Kidney epithelial cell (primary cell): ENCODE measurements around the gene SAMD1. TPM values are rescaled to one million over a fixed set of nuclear protein-coding genes. Genes with fewer than 3 reads are reported as not detected.
"Not testable (repeated sequence)": the region's sequence is repeated elsewhere in the genome, so short reads cannot be mapped to it uniquely, and the experiment has no call there.

ENCODE experiments used
- DNase-seq: peaks from one replicate; pipeline ENCODE4 v3.0.0-alpha.2; 2010; ENCODE audit warnings: low read depth
- H3K27me3 ChIP-seq: 2 replicates; pipeline ENCODE4 v1.6.0; 2011; ENCODE audit warnings: low read length; ENCODE audit not compliant: control insufficient read depth, insufficient read depth
- H3K36me3 ChIP-seq: 2 replicates; pipeline ENCODE4 v1.5.1; 2011; ENCODE audit warnings: low read length; ENCODE audit not compliant: control insufficient read depth, insufficient read depth
- H3K4me3 ChIP-seq: 2 replicates; pipeline ENCODE4 v1.5.1; 2011; ENCODE audit warnings: low read depth, mild to moderate bottlenecking, control low read depth, low read length
- CTCF ChIP-seq: IDR thresholded peaks from 2 replicates; pipeline ENCODE4 v1.5.1; 2011; ENCODE audit warnings: mild to moderate bottlenecking, moderate library complexity, low read length, control low read depth, inconsistent platforms; ENCODE audit not compliant: insufficient read depth, poor library complexity, severe bottlenecking
- total RNA-seq: library from RNA; depleted of rRNA; stranded (reverse); fragments of >200 nt; gene quantifications from 2 replicates; pipeline ENCODE4 v1.2.3, GENCODE V29; 2015

Gene SAMD1
- total RNA-seq, 1 donor from 2014 or later = 21.8 TPM

- peak; percentile 93 for TF ChIP-seq CTCF
- peaks cover 1% of the 10 kb centered on the region for H3K36me3 ChIP-seq
- no peak overlapping the region for H3K4me3 ChIP-seq
- no peaks in the 10 kb centered on the region for H3K27me3 ChIP-seq
- no peak for DNase-seq
Measured at GRCh38 chr19:14048443-14049153, 42.0 kb downstream of the SAMD1 start.

- not testable (repeated sequence) for H3K27me3 ChIP-seq, DNase-seq, H3K36me3 ChIP-seq, H3K4me3 ChIP-seq
Measured at GRCh38 chr19:14047866-14048265, 42.7 kb downstream of the SAMD1 start.

GRCh38 chr19:14042659-14043608 lies 47.6 kb downstream of the SAMD1 start:
- peak; percentile 39 for TF ChIP-seq CTCF
- H3K36me3 ChIP-seq, H3K27me3 ChIP-seq, H3K4me3 ChIP-seq, DNase-seq: not testable (repeated sequence)

GRCh38 chr19:14039181-14039580 lies 51.4 kb downstream of the SAMD1 start:
- Histone ChIP-seq H3K36me3 (no peaks in the 10 kb centered on the region), H3K27me3 (no peaks in the 10 kb centered on the region), H3K4me3 (no peak overlapping the region)
- no peak for DNase-seq
- no peak for TF ChIP-seq CTCF

Other genes starting within 250 kb of the SAMD1 start
- 0.68 TPM in 1 of 2 replicates, not detected in the other for gene NANOS3, start 213.6 kb downstream of the SAMD1 start, total RNA-seq
- 1.7 and 2.5 TPM in 2 replicates for gene BRME1, start 184.6 kb downstream of the SAMD1 start, total RNA-seq
- gene CC2D1A, start 184.6 kb downstream of the SAMD1 start, total RNA-seq = 26.5 and 32.0 TPM in 2 replicates
- not detected in 2 replicates for gene PODNL1, start 152.3 kb downstream of the SAMD1 start, total RNA-seq
- 23.7 and 37.2 TPM in 2 replicates for gene DCAF15, start 138.2 kb downstream of the SAMD1 start, total RNA-seq
- gene RFX1, start 84.4 kb downstream of the SAMD1 start, total RNA-seq = 6.8 and 7.0 TPM in 2 replicates
- not detected in 2 replicates for gene RLN3, start 62.6 kb downstream of the SAMD1 start, total RNA-seq
- 4.1 and 7.5 TPM in 2 replicates for gene IL27RA, start 59.0 kb downstream of the SAMD1 start, total RNA-seq
- gene PALM3, start 28.7 kb downstream of the SAMD1 start, total RNA-seq = not detected in 2 replicates
- 0.68 and 1.5 TPM in 2 replicates for gene MISP3, start 18.0 kb downstream of the SAMD1 start, total RNA-seq
- not detected in 2 replicates for gene C19orf67, start 5.0 kb downstream of the SAMD1 start, total RNA-seq
- 37.3 and 44.5 TPM in 2 replicates for gene PRKACA, start 27.0 kb upstream of the SAMD1 start, total RNA-seq
- 4.4 and 5.7 TPM in 2 replicates for gene ASF1B, start 45.8 kb upstream of the SAMD1 start, total RNA-seq
- gene ADGRL1, start 115.4 kb upstream of the SAMD1 start, total RNA-seq = 15.0 and 20.6 TPM in 2 replicates